Retinal pigment epithelial cell (primary cell): ENCODE results near the gene HSPB2.
"Not testable (repeated sequence)": the region's sequence is repeated elsewhere in the genome, so short reads cannot be mapped to it uniquely, and the experiment has no call there.

ENCODE experiments used
- DNase-seq: peaks from one replicate; pipeline ENCODE4 v3.0.0-alpha.2; 2010; ENCODE audit warnings: low read depth
- H3K4me3 ChIP-seq: 2 replicates; pipeline ENCODE4 v1.5.1; 2011; ENCODE audit warnings: mild to moderate bottlenecking, low read length, control low read depth, moderate library complexity
- CTCF ChIP-seq: conservative IDR thresholded peaks from 2 replicates; pipeline ENCODE4 v1.5.1; 2011; ENCODE audit warnings: low read depth, low read length, control low read depth, inconsistent platforms

HSPB2 gene

GRCh38 chr11:111878849-111879636, 33.5 kb upstream of the HSPB2 start, which contains the start of the genes CFAP68 and FDXACB1:
TSS of gene CFAP68 (plus strand) at chr11:111879541. CDS start at chr11:111879561, 20 bp downstream.
TSS of gene FDXACB1 (minus strand) at chr11:111879165. CDS start at chr11:111879132, 33 bp downstream.
- peak; percentile 94 for TF ChIP-seq CTCF

GRCh38 chr11:111879637-111879960, 32.9 kb upstream of the HSPB2 start:
- no peak for DNase-seq
- no peak for TF ChIP-seq CTCF
- H3K4me3 ChIP-seq = peak overlapping the region; percentile 86

More at GRCh38 chr11:111878849-111879636, 33.5 kb upstream of the HSPB2 start, which contains the start of the genes CFAP68 and FDXACB1:
- peak within 1 kb of the TSS; percentile 86 for H3K4me3 ChIP-seq
- DNase-seq = peak; percentile 95

- no peak for TF ChIP-seq CTCF
- no peak overlapping the region for H3K4me3 ChIP-seq
- DNase-seq = no peak
Observed at GRCh38 chr11:111882202-111882601, 30.3 kb upstream of the HSPB2 start.

GRCh38 chr11:111885053-111885452, 27.5 kb upstream of the HSPB2 start:
- H3K4me3 ChIP-seq, DNase-seq: not testable (repeated sequence)

- H3K4me3 ChIP-seq = no peak overlapping the region
- DNase-seq = no peak
- no peak for TF ChIP-seq CTCF
Observed at GRCh38 chr11:111886032-111886431, 26.5 kb upstream of the HSPB2 start.

- no peak for DNase-seq
- H3K4me3 ChIP-seq = no peak overlapping the region
- no peak for TF ChIP-seq CTCF
Observed at GRCh38 chr11:111886844-111887243, 25.7 kb upstream of the HSPB2 start.

- H3K4me3 ChIP-seq = no peak overlapping the region
- peak; percentile 93 for DNase-seq
- no peak for TF ChIP-seq CTCF
Observed at GRCh38 chr11:111905411-111905810, 7.1 kb upstream of the HSPB2 start.
